Measurements from ENCODE around the gene MYO15B. TPM values are rescaled to one million over a fixed set of nuclear protein-coding genes. Genes with fewer than 3 reads are reported as not detected.

MYO15B gene
- total and polyA plus RNA-seq, 2 of the 13 experiments (the other 11 are each of a cell fraction or from before 2014, with no cell fraction given), result 2.8 to 8.1 TPM

DNA sequence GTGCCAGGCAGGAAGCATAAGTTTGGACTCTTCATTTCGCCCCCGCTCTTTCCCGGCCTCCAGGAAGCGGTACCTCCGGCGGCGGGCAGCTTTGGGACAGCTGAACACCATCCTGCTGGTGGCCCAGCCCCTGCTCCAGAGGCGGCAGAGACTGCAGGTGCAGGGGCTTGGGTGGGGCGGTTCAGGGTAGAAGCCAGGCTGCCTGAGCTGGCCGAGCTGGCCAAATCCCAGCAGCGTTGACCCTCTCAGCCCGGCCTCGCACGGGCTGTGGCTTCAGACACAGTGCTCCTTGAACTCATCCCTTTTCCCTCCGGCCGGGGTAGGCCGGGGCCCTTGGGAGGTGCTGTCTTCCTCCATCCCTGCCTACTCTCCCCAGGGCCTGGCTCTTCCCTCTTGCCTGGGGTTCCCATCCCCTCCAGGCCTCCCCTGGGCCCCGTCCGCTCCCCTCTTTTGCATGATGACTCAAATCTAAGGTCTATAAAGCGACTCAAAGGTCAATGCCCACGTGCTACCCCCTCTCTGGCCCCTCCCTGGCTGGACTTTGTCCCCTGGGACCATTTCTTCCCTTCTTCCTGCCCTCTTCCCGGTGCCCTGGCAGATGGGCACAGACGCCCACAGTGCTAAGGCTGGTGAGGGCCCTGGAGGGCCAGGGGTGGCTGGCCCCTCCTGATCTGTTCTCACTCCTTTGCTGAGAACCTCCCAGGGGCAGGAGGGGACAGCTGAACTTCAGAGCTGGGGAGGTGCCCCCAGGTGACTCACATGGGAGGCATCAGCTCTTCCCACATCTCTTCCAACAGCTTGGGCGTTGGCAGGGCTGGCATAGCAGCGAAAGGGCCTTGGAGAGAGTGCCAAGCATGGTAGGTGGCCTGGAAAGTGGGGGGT is 22.7 kb downstream of the MYO15B start (continued):
- TF ChIP-seq, protein P1, sequence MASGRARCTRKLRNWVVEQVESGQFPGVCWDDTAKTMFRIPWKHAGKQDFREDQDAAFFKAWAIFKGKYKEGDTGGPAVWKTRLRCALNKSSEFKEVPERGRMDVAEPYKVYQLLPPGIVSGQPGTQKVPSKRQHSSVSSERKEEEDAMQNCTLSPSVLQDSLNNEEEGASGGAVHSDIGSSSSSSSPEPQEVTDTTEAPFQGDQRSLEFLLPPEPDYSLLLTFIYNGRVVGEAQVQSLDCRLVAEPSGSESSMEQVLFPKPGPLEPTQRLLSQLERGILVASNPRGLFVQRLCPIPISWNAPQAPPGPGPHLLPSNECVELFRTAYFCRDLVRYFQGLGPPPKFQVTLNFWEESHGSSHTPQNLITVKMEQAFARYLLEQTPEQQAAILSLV (CRISPR knock-in tag; IDR thresholded peaks at IDR 0.05; ENCODE audit: borderline replicate concordance), result no peak
- no peak for TF ChIP-seq FOXK2 (IDR thresholded peaks at IDR 0.05)
- TF ChIP-seq ETV5 (CRISPR knock-in tag; IDR thresholded peaks at IDR 0.05; ENCODE audit: borderline replicate concordance), result peak; percentile 12; the same call in 1 of the 2 replicates
- no peak for TF ChIP-seq ZFP62 (CRISPR knock-in tag; IDR thresholded peaks at IDR 0.05)
- TF ChIP-seq ZNF879 (CRISPR knock-in tag; IDR thresholded peaks at IDR 0.05), result no peak
- TF ChIP-seq, protein P2, sequence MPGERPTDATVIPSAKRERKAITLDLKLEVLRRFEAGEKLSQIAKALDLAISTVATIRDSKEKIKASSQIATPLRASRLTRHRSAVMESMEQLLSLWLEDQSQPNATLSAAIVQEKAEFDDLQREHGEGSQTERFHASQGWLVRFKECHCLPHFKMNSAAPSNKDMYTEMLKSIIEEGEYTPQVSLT (CRISPR knock-in tag; IDR thresholded peaks at IDR 0.05; ENCODE audit: borderline replicate concordance, low read depth), result no peak
- TF ChIP-seq, protein P3, sequence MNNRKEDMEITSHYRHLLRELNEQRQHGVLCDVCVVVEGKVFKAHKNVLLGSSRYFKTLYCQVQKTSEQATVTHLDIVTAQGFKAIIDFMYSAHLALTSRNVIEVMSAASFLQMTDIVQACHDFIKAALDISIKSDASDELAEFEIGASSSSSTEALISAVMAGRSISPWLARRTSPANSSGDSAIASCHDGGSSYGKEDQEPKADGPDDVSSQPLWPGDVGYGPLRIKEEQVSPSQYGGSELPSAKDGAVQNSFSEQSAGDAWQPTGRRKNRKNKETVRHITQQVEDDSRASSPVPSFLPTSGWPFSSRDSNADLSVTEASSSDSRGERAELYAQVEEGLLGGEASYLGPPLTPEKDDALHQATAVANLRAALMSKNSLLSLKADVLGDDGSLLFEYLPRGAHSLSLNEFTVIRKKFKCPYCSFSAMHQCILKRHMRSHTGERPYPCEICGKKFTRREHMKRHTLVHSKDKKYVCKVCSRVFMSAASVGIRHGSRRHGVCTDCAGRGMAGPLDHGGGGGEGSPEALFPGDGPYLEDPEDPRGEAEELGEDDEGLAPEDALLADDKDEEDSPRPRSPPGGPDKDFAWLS (CRISPR knock-in tag; IDR thresholded peaks at IDR 0.05; ENCODE audit: borderline replicate concordance), result no peak
- TF ChIP-seq ZNF501 (CRISPR knock-in tag; IDR thresholded peaks at IDR 0.05), result no peak
- no peak for TF ChIP-seq PHF20 (CRISPR knock-in tag; IDR thresholded peaks at IDR 0.05)
- peak; percentile 66; the same call in 1 of the 2 replicates for TF ChIP-seq FOSL1 (CRISPR knock-in tag; IDR thresholded peaks at IDR 0.05; ENCODE audit: borderline replicate concordance)
- TF ChIP-seq YEATS4 (CRISPR knock-in tag; IDR thresholded peaks at IDR 0.05; ENCODE audit: borderline replicate concordance), result peak; percentile 19; the same call in 1 of the 2 replicates
- no peak for TF ChIP-seq ATF1 (CRISPR knock-in tag; IDR thresholded peaks at IDR 0.05)
- TF ChIP-seq ZMAT3 (CRISPR knock-in tag; conservative IDR thresholded peaks at IDR 0.05), result no peak
- TF ChIP-seq, protein P4, sequence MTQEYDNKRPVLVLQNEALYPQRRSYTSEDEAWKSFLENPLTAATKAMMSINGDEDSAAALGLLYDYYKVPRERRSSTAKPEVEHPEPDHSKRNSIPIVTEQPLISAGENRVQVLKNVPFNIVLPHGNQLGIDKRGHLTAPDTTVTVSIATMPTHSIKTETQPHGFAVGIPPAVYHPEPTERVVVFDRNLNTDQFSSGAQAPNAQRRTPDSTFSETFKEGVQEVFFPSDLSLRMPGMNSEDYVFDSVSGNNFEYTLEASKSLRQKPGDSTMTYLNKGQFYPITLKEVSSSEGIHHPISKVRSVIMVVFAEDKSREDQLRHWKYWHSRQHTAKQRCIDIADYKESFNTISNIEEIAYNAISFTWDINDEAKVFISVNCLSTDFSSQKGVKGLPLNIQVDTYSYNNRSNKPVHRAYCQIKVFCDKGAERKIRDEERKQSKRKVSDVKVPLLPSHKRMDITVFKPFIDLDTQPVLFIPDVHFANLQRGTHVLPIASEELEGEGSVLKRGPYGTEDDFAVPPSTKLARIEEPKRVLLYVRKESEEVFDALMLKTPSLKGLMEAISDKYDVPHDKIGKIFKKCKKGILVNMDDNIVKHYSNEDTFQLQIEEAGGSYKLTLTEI (CRISPR knock-in tag; conservative IDR thresholded peaks at IDR 0.05), result no peak
- TF ChIP-seq, protein P5, sequence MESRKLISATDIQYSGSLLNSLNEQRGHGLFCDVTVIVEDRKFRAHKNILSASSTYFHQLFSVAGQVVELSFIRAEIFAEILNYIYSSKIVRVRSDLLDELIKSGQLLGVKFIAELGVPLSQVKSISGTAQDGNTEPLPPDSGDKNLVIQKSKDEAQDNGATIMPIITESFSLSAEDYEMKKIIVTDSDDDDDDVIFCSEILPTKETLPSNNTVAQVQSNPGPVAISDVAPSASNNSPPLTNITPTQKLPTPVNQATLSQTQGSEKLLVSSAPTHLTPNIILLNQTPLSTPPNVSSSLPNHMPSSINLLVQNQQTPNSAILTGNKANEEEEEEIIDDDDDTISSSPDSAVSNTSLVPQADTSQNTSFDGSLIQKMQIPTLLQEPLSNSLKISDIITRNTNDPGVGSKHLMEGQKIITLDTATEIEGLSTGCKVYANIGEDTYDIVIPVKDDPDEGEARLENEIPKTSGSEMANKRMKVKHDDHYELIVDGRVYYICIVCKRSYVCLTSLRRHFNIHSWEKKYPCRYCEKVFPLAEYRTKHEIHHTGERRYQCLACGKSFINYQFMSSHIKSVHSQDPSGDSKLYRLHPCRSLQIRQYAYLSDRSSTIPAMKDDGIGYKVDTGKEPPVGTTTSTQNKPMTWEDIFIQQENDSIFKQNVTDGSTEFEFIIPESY (CRISPR knock-in tag; IDR thresholded peaks at IDR 0.05), result no peak
- no peak for TF ChIP-seq ZNF564 (CRISPR knock-in tag; IDR thresholded peaks at IDR 0.05)
- no peak for TF ChIP-seq NBN (conservative IDR thresholded peaks at IDR 0.05)
- no peak for TF ChIP-seq AGO2 (optimal IDR thresholded peaks at IDR 0.05; ENCODE audit: low read depth, low read length)
- TF ChIP-seq NFIC (IDR thresholded peaks at IDR 0.05; ENCODE audit: low read length), result no peak
- TF ChIP-seq RBAK (CRISPR knock-in tag; IDR thresholded peaks at IDR 0.05), result no peak
- TF ChIP-seq ELF1 (CRISPR knock-in tag; IDR thresholded peaks at IDR 0.05), result no peak; the same call in 1 of the 2 replicates
- TF ChIP-seq ZNF12 (CRISPR knock-in tag; IDR thresholded peaks at IDR 0.05), result no peak
- 0 out of 2 replicates have a peak, but pooled peaks have one; percentile 63 for TF ChIP-seq JUND (CRISPR knock-in tag; IDR thresholded peaks at IDR 0.05)
- TF ChIP-seq ARNTL (CRISPR knock-in tag; IDR thresholded peaks at IDR 0.05), result peak; percentile 85

All from HepG2 (cell line).